Uterus (tissue), 4 donors: ENCODE measurements around the gene GPLD1. TPM values are rescaled to one million over a fixed set of nuclear protein-coding genes. Genes with fewer than 3 reads are reported as not detected.

Experiments used
- DNase-seq, 2 donors: peaks; one replicate each; pipeline ENCODE4 v3.0.0-alpha.2; 2019 to 2020
- H3K27ac ChIP-seq, 2 donors: fragments of 200-600 bp; sonication (generic); 1 replicate in 1 of 2; 2 replicates in 1 of 2; pipeline ENCODE4 v1.5.1; 2016 to 2018
- H3K27me3 ChIP-seq, 2 donors: fragments of 200-600 bp; sonication (generic); one replicate each; pipeline ENCODE4 v1.5.1; 2018 to 2019; ENCODE audit warnings: control low read depth in 1 of 2
- H3K36me3 ChIP-seq, 2 donors: fragments of 200-600 bp; sonication (generic); one replicate each; pipeline ENCODE4 v1.5.1; 2019; ENCODE audit warnings: control low read depth in 1 of 2
- H3K4me1 ChIP-seq, 2 donors: fragments of 200-600 bp; sonication (generic); one replicate each; pipeline ENCODE4 v1.5.1; 2018 to 2019; ENCODE audit warnings: control low read depth in 1 of 2
- H3K4me3 ChIP-seq, 2 donors: fragments of 200-600 bp; sonication (generic); 1 replicate in 1 of 2; 2 replicates in 1 of 2; pipeline ENCODE4 v1.5.1; 2018 to 2019; ENCODE audit warnings: mild to moderate bottlenecking in 1 of 2
- H3K9me3 ChIP-seq, 2 donors: fragments of 200-600 bp; sonication (generic); one replicate each; pipeline ENCODE4 v1.5.1; 2019; ENCODE audit warnings: control low read depth in 1 of 2
- CTCF ChIP-seq, 4 experiments: fragments of 200-600 bp in 2 of 4; fragments of 450-650 bp in 2 of 4; sonication (generic) in 2 of 4; IDR thresholded peaks; one replicate each; pipeline ENCODE4 v1.5.1; 2016 to 2019; ENCODE audit warnings: antibody characterized with exemption in 4 of 4, mild to moderate bottlenecking in 2 of 4, moderate library complexity in 1 of 4
- POLR2A ChIP-seq, 2 donors: fragments of 450-650 bp; IDR thresholded peaks; one replicate each; pipeline ENCODE4 v1.6.1; 2016; ENCODE audit warnings: antibody characterized with exemption in 2 of 2, mild to moderate bottlenecking in 1 of 2, moderate library complexity in 1 of 2
- intact Hi-C: fragments of 100-400 bp; cut with DNase I; formaldehyde crosslinking; loops from one replicate; pipeline ENCODE4 v1.15.1; 2023; ENCODE audit warnings: low total_unique reads
- total RNA-seq, 4 donors: library from RNA; depleted of rRNA in 3 of 4; stranded (reverse); fragments of >200 nt in 3 of 4; gene quantifications; one replicate each; pipeline versions ENCODE4 v1.1.0 to v1.2.4, GENCODE V29; 2014 to 2023
- donor health status: DM: yes; HTN: yes; CAD: no.

Gene GPLD1
- total RNA-seq, 4 donors from 2014 or later, result under 0.01 to 6.5 (median 3.7) TPM

GRCh38 chr6:24534329-24534728 is 45.0 kb upstream of the GPLD1 start:
- H3K4me1 ChIP-seq, result no peaks in the 10 kb centered on the region
- intact Hi-C loops, result no loop called here
- DNase-seq, result no peak
- no peaks in the 10 kb centered on the region for H3K9me3 ChIP-seq
- TF ChIP-seq POLR2A (IDR thresholded peaks at IDR 0.05) (no peak), CTCF (IDR thresholded peaks at IDR 0.05) (no peak)
- H3K36me3 ChIP-seq, result no peaks in the 10 kb centered on the region
- no peak overlapping the region for H3K4me3 ChIP-seq
- H3K27me3 ChIP-seq, result no peaks in the 10 kb centered on the region
- no peak overlapping the region for H3K27ac ChIP-seq

- H3K27ac ChIP-seq, result no peak overlapping the region
- no peaks in the 10 kb centered on the region for H3K4me1 ChIP-seq
- intact Hi-C loops, result no loop called here
- H3K36me3 ChIP-seq, result no peaks in the 10 kb centered on the region
- H3K27me3 ChIP-seq, result no peaks in the 10 kb centered on the region
- H3K4me3 ChIP-seq, result no peak overlapping the region
- DNase-seq, result no peak
- H3K9me3 ChIP-seq, result no peaks in the 10 kb centered on the region
- TF ChIP-seq POLR2A (IDR thresholded peaks at IDR 0.05) (no peak), CTCF (IDR thresholded peaks at IDR 0.05) (no peak)
Measured at GRCh38 chr6:24529985-24530384, 40.6 kb upstream of the GPLD1 start.

GRCh38 chr6:24524805-24525204 is 35.4 kb upstream of the GPLD1 start:
- intact Hi-C loops, result no loop called here
- H3K36me3 ChIP-seq, result no peaks in the 10 kb centered on the region
- no peak overlapping the region for H3K4me3 ChIP-seq
- H3K4me1 ChIP-seq, result no peaks in the 10 kb centered on the region
- no peaks in the 10 kb centered on the region for H3K9me3 ChIP-seq
- TF ChIP-seq POLR2A (IDR thresholded peaks at IDR 0.05) (no peak), CTCF (IDR thresholded peaks at IDR 0.05) (no peak)
- no peak overlapping the region for H3K27ac ChIP-seq
- H3K27me3 ChIP-seq, result no peaks in the 10 kb centered on the region
- DNase-seq, result no peak

- Histone ChIP-seq H3K27ac (no peak overlapping the region), H3K4me1 (no peaks in the 10 kb centered on the region), H3K27me3 (no peaks in the 10 kb centered on the region), H3K36me3 (no peaks in the 10 kb centered on the region), H3K9me3 (no peaks in the 10 kb centered on the region), H3K4me3 (no peak overlapping the region)
- no peak for DNase-seq
- intact Hi-C loops, result no loop called here
- no peak for TF ChIP-seq CTCF (IDR thresholded peaks at IDR 0.05)
- no peak for TF ChIP-seq POLR2A (IDR thresholded peaks at IDR 0.05)
Measured at GRCh38 chr6:24524329-24524728, 35.0 kb upstream of the GPLD1 start.

GRCh38 chr6:24522228-24523176 is 33.1 kb upstream of the GPLD1 start:
- Histone ChIP-seq H3K4me3 (no peak overlapping the region), H3K4me1 (no peaks in the 10 kb centered on the region), H3K27me3 (no peaks in the 10 kb centered on the region), H3K27ac (no peak overlapping the region), H3K9me3 (no peaks in the 10 kb centered on the region), H3K36me3 (no peaks in the 10 kb centered on the region)
- TF ChIP-seq POLR2A (IDR thresholded peaks at IDR 0.05) (no peak), CTCF (IDR thresholded peaks at IDR 0.05) (no peak)
- intact Hi-C loops, result no loop called here
- no peak for DNase-seq
